ENCODE results near the gene TNS1. TPM values are rescaled to one million over a fixed set of nuclear protein-coding genes. Genes with fewer than 3 reads are reported as not detected.

The TNS1 gene
- total RNA-seq, 1 donor from 2014 or later = 25.1 TPM

- no peak for TF ChIP-seq CTCF (conservative IDR thresholded peaks at IDR 0.05; ENCODE audit: low read depth, low read length)
- no peak for DNase-seq (ENCODE audit: low read depth)
- no peak overlapping the region for H3K4me3 ChIP-seq (ENCODE audit: low read depth, low read length)
Measured at GRCh38 chr2:217755027-217755745, 247.6 kb downstream of the TNS1 start.

- H3K4me3 ChIP-seq (ENCODE audit: low read depth, low read length) = no peak overlapping the region
- DNase-seq (ENCODE audit: low read depth) = no peak
- TF ChIP-seq CTCF (conservative IDR thresholded peaks at IDR 0.05; ENCODE audit: low read depth, low read length) = no peak
Measured at GRCh38 chr2:217753460-217754200, 249.2 kb downstream of the TNS1 start.

GRCh38 chr2:217752714-217753459 lies 249.9 kb downstream of the TNS1 start:
- no peak for TF ChIP-seq CTCF (conservative IDR thresholded peaks at IDR 0.05; ENCODE audit: low read depth, low read length)
- DNase-seq (ENCODE audit: low read depth) = no peak
- no peak overlapping the region for H3K4me3 ChIP-seq (ENCODE audit: low read depth, low read length)

- DNase-seq (ENCODE audit: low read depth) = no peak
- no peak overlapping the region for H3K4me3 ChIP-seq (ENCODE audit: low read depth, low read length)
- no peak for TF ChIP-seq CTCF (conservative IDR thresholded peaks at IDR 0.05; ENCODE audit: low read depth, low read length)
Measured at GRCh38 chr2:217751952-217752351, 250.8 kb downstream of the TNS1 start.

- no peak for DNase-seq (ENCODE audit: low read depth)
- TF ChIP-seq CTCF (conservative IDR thresholded peaks at IDR 0.05; ENCODE audit: low read depth, low read length) = no peak
- H3K4me3 ChIP-seq (ENCODE audit: low read depth, low read length) = no peak overlapping the region
Measured at GRCh38 chr2:217751192-217751591, 251.6 kb downstream of the TNS1 start.

Other genes starting within 250 kb of the TNS1 start
- gene RUFY4, start 66.3 kb upstream of the TNS1 start, total RNA-seq = not detected in 2 replicates
- gene CXCR2, start 123.0 kb upstream of the TNS1 start, total RNA-seq = not detected in 2 replicates
- gene CXCR1, start 164.0 kb upstream of the TNS1 start, total RNA-seq = not detected in 2 replicates
- 458 and 717 TPM in 2 replicates for gene ARPC2, start 214.2 kb upstream of the TNS1 start, total RNA-seq

Data from epithelial cell of proximal tubule (primary cell).